Activated CD8-positive, alpha-beta T cell treated with anti-CD3 and anti-CD28 coated beads for 36 hours (primary cell): Measurements from ENCODE around the gene SMAD3. TPM values are rescaled to one million over a fixed set of nuclear protein-coding genes. Genes with fewer than 3 reads are reported as not detected.

ENCODE experiments used
- ATAC-seq: fragments of 200-7000 bp; cut with Tn5 transposase; one replicate; pipeline ENCODE4 v1.10.0; 2021; ENCODE audit warnings: mild to moderate bottlenecking, moderate library complexity
- CTCF ChIA-PET: fragments of 350-600 bp; sonication (Branson Sonifier 250); formaldehyde crosslinking; loops from one replicate; lab custom pipeline; 2021; ENCODE audit warnings: antibody characterized with exemption; lab: Charles Lee
- POLR2A ChIA-PET: fragments of 350-600 bp; sonication (Branson Sonifier 250); formaldehyde crosslinking; loops from one replicate; lab custom pipeline; 2021; ENCODE audit warnings: antibody characterized with exemption; lab: Charles Lee
- DNase-seq: peaks from one replicate; pipeline ENCODE4 v3.0.0-alpha.2; 2020
- H3K27ac Mint-ChIP-seq: one replicate; pipeline ENCODE4 v1.8.0; 2021; ENCODE audit warnings: mild to moderate bottlenecking, mixed read lengths
- H3K27me3 Mint-ChIP-seq: one replicate; pipeline ENCODE4 v1.8.0; 2021; ENCODE audit warnings: mixed read lengths
- H3K36me3 Mint-ChIP-seq: one replicate; pipeline ENCODE4 v1.8.0; 2021; ENCODE audit warnings: low read depth, mixed read lengths
- H3K4me1 Mint-ChIP-seq: one replicate; pipeline ENCODE4 v1.8.0; 2021; ENCODE audit warnings: low read depth, mixed read lengths
- H3K4me3 Mint-ChIP-seq: one replicate; pipeline ENCODE4 v1.8.0; 2021; ENCODE audit warnings: mild to moderate bottlenecking, moderate library complexity, mixed read lengths
- H3K9me3 Mint-ChIP-seq: one replicate; pipeline ENCODE4 v1.8.0; 2021; ENCODE audit warnings: mixed read lengths
- intact Hi-C: fragments of 100-400 bp; cut with micrococcal nuclease; formaldehyde crosslinking; loops from one replicate; pipeline ENCODE4 v1.10.0; 2022
- total RNA-seq, 2 experiments: library from RNA; stranded (reverse); gene quantifications; one replicate each; pipeline ENCODE4 v1.2.3, GENCODE V29; 2021
- TF ChIP-seq, protein P1 (sequence below): fragments of 200-600 bp; IDR thresholded peaks from one replicate; pipeline ENCODE4 v1.8.0; 2022; ENCODE audit warnings: antibody characterized with exemption, mild to moderate bottlenecking

Gene SMAD3
- total RNA-seq, 2 experiments from 2014 or later = 22.3 to 24.7 TPM

- peak; percentile 47 for DNase-seq
- peaks cover 15% of the 10 kb centered on the region for H3K27me3 Mint-ChIP-seq
- ChIA-PET CTCF (interaction anchor here (0.7 to 1.8 kb wide), 6 partner anchors 10 to 120 kb away, joined by 3 to 4 read pairs (median 4); no protein-coding TSS in a partner anchor), POLR2A (interaction anchor here (0.9 to 4.7 kb wide), 10 partner anchors 8 to 110 kb away, joined by 3 to 37 read pairs (median 4); no protein-coding TSS in a partner anchor)
- H3K36me3 Mint-ChIP-seq = peaks cover 13% of the 10 kb centered on the region
- peak overlapping the region; percentile 94 for H3K27ac Mint-ChIP-seq
- intact Hi-C loops = loop anchor here (5.0 kb wide), 2 partner anchors 34 to 36 kb away; no protein-coding TSS in a partner anchor
- H3K4me1 Mint-ChIP-seq = peaks cover 48% of the 10 kb centered on the region
- peak overlapping the region; percentile 92 for H3K4me3 Mint-ChIP-seq
- no peaks in the 10 kb centered on the region for H3K9me3 Mint-ChIP-seq
- TF ChIP-seq, protein P1, sequence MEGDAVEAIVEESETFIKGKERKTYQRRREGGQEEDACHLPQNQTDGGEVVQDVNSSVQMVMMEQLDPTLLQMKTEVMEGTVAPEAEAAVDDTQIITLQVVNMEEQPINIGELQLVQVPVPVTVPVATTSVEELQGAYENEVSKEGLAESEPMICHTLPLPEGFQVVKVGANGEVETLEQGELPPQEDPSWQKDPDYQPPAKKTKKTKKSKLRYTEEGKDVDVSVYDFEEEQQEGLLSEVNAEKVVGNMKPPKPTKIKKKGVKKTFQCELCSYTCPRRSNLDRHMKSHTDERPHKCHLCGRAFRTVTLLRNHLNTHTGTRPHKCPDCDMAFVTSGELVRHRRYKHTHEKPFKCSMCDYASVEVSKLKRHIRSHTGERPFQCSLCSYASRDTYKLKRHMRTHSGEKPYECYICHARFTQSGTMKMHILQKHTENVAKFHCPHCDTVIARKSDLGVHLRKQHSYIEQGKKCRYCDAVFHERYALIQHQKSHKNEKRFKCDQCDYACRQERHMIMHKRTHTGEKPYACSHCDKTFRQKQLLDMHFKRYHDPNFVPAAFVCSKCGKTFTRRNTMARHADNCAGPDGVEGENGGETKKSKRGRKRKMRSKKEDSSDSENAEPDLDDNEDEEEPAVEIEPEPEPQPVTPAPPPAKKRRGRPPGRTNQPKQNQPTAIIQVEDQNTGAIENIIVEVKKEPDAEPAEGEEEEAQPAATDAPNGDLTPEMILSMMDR = no peak
- ATAC-seq = peak; percentile 11
Measured at GRCh38 chr15:67066041-67066958, 898 bp downstream of the SMAD3 start.

DNA sequence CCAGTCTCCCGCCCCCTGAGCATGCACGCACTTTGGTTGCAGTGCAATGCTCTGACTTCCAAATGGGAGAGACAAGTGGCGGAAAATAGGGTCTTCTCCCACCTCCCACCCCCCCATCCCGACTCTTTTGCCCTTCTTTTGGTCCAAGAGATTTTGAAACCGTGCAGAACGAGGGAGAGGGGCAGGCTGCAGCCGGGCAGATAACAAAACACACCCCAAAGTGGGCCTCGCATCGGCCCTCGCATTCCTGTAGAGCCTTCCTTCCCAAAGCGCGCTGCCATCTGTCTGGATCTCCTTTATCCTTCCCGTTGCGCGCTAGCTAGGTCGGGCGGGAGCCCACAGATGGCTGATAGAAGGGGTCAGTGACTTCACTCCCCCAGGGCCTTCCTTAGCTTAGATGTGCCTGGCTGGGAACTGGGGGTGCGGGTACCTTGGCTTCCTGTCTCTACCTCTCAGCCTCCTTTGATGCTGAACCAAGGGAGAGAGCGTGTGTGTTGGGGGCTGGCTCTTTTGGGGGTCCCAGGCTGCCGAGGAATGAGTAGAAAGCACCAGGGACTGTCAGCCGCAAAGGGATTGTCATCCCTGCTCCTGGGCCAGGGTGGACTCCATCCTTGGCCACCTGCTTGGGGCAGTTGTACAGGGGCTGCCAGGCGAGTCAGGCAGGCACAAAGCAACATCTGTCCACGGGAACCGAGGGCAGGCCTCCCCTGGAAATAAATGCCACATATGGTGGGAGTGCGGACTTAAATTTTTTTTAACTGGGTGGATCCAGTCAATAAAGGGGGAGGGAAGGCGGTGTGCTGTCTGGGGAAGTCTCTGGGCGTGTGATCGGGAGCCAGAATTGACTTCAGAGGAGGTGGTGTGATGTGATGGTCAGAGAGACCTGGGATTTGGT, 1.8 kb downstream of the SMAD3 start:
- DNase-seq (peak; percentile 42), ATAC-seq (no peak)
- Mint-ChIP-seq H3K27ac (peak overlapping the region; percentile 94), H3K4me1 (peaks cover 49% of the 10 kb centered on the region), H3K9me3 (no peaks in the 10 kb centered on the region), H3K36me3 (peaks cover 14% of the 10 kb centered on the region), H3K27me3 (peaks cover 15% of the 10 kb centered on the region), H3K4me3 (peak overlapping the region; percentile 92)
- CTCF ChIA-PET = interaction anchor here (0.9 to 1.8 kb wide), 4 partner anchors 9 to 121 kb away, joined by 3 to 4 read pairs (median 3); no protein-coding TSS in a partner anchor
- POLR2A ChIA-PET = interaction anchor here (0.6 to 4.7 kb wide), 13 partner anchors 12 to 535 kb away, joined by 3 to 37 read pairs (median 4); no protein-coding TSS in a partner anchor
- intact Hi-C loops = loop anchor here (5.0 kb wide), 2 partner anchors 35 kb away; no protein-coding TSS in a partner anchor
- TF ChIP-seq, protein P1 = no peak

GRCh38 chr15:67067930-67068551, 2.6 kb downstream of the SMAD3 start:
- Mint-ChIP-seq H3K27me3 (peaks cover 13% of the 10 kb centered on the region), H3K9me3 (no peaks in the 10 kb centered on the region), H3K4me1 (peaks cover 57% of the 10 kb centered on the region), H3K4me3 (peak overlapping the region; percentile 92), H3K27ac (peak overlapping the region; percentile 94), H3K36me3 (peaks cover 16% of the 10 kb centered on the region)
- ATAC-seq = peak; percentile 37
- TF ChIP-seq, protein P1 = no peak
- ChIA-PET CTCF (interaction anchor here (1.2 to 1.8 kb wide), 5 partner anchors 8 to 122 kb away, joined by 3 to 11 read pairs (median 4); no protein-coding TSS in a partner anchor), POLR2A (interaction anchor here (0.9 to 5.0 kb wide), 11 partner anchors 11 to 172 kb away, joined by 3 to 40 read pairs (median 4); no protein-coding TSS in a partner anchor)
- intact Hi-C loops = loop anchor here (5.0 kb wide), 2 partner anchors 34 to 36 kb away; no protein-coding TSS in a partner anchor
- DNase-seq = peak; percentile 28

DNA sequence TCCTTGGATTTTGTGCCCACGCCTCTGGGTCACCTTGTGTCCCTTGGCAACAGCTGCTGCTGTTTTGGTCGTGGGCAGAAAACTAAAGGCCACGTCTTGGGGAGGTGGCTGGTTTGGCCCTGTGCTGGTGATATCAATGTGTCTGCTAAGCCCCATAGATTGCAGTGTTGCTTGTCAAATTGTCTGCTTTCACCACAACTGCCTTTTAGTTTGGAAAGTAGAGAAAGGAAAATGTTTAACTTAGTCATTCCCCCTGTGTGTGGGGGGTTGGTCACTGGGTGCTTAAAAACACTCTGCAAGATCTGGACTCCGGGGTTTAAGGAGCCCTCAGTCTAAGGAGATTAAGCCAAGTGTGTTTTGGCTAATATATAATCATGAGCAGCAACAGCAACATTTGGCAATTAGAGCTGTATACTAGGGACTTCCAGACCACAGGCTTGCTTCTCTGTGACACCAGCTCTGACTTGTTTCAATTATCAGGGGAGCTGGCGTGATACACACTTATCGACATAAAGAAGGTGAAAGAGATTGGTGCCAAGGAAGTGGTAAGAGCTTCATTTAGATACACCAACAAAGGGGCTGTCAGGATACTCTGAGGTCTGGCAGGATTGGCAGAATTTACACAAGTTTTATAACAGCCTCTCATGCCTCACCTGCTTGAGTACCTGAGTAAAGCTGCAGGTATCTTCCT, 3.5 kb downstream of the SMAD3 start:
- DNase-seq (peak; percentile 46), ATAC-seq (peak; percentile 28)
- intact Hi-C loops = loop anchor here (5.0 kb wide), 2 partner anchors 33 to 37 kb away; no protein-coding TSS in a partner anchor
- Mint-ChIP-seq H3K36me3 (peaks cover 16% of the 10 kb centered on the region), H3K9me3 (no peaks in the 10 kb centered on the region), H3K4me3 (peak overlapping the region; percentile 92), H3K4me1 (peaks cover 59% of the 10 kb centered on the region), H3K27me3 (peaks cover 6% of the 10 kb centered on the region), H3K27ac (peak overlapping the region; percentile 94)
- CTCF ChIA-PET = interaction anchor here (0.8 to 1.8 kb wide), 6 partner anchors 11 to 123 kb away, joined by 3 to 11 read pairs (median 4); no protein-coding TSS in a partner anchor
- TF ChIP-seq, protein P1 = no peak
- POLR2A ChIA-PET = interaction anchor here (0.9 to 5.0 kb wide), 11 partner anchors 10 to 171 kb away, joined by 3 to 40 read pairs (median 7); no protein-coding TSS in a partner anchor
